ENCODE results near the gene ADGRD2. TPM values are rescaled to one million over a fixed set of nuclear protein-coding genes. Genes with fewer than 3 reads are reported as not detected.

Gene ADGRD2
- total and polyA plus RNA-seq, 2 of the 13 experiments (the other 11 are each of a cell fraction or from before 2014, with no cell fraction given) = not detected

- TF ChIP-seq USF2 (IDR thresholded peaks at IDR 0.05; ENCODE audit: low read depth, low read length) = no peak
- TF ChIP-seq USF2 (CRISPR knock-in tag; IDR thresholded peaks at IDR 0.05; ENCODE audit: borderline replicate concordance) = no peak
- TF ChIP-seq SIN3B (IDR thresholded peaks at IDR 0.05; ENCODE audit: low read length) = peak; percentile 94
- TF ChIP-seq SMC3 (IDR thresholded peaks at IDR 0.05; ENCODE audit: low read length) = no peak
- no peak for TF ChIP-seq ZNF382 (CRISPR knock-in tag; IDR thresholded peaks at IDR 0.05; ENCODE audit: borderline replicate concordance)
- TF ChIP-seq ZNF543 (CRISPR knock-in tag; IDR thresholded peaks at IDR 0.05) = no peak
- TF ChIP-seq ZNF292 (CRISPR knock-in tag; IDR thresholded peaks at IDR 0.05; ENCODE audit: borderline replicate concordance, low read depth) = no peak
- no peak for TF ChIP-seq MTA3 (CRISPR knock-in tag; IDR thresholded peaks at IDR 0.05)
- no peak for TF ChIP-seq ZNF10 (CRISPR knock-in tag; IDR thresholded peaks at IDR 0.05; ENCODE audit: borderline replicate concordance, low read depth)
- TF ChIP-seq TFAP4 (IDR thresholded peaks at IDR 0.05; ENCODE audit: borderline replicate concordance, low read depth) = no peak; the same call in 1 of the 2 replicates
- no peak for TF ChIP-seq ATF4 (CRISPR knock-in tag; IDR thresholded peaks at IDR 0.05)
- TF ChIP-seq CCAR2 (optimal IDR thresholded peaks at IDR 0.05; ENCODE audit: low read depth, low read length) = no peak
- TF ChIP-seq ZIK1 (CRISPR knock-in tag; IDR thresholded peaks at IDR 0.05; ENCODE audit: borderline replicate concordance, low read depth) = no peak
- TF ChIP-seq ZNF274 (CRISPR knock-in tag; IDR thresholded peaks at IDR 0.05) = peak; percentile 28; the same call in 1 of the 2 replicates
- 0 out of 2 replicates have a peak, but pooled peaks have one; percentile 31 for TF ChIP-seq KDM3A (CRISPR knock-in tag; IDR thresholded peaks at IDR 0.05; ENCODE audit: low read depth)
- TF ChIP-seq GATAD2A (CRISPR knock-in tag; IDR thresholded peaks at IDR 0.05) = peak; percentile 68
- TF ChIP-seq RORA (CRISPR knock-in tag; IDR thresholded peaks at IDR 0.05) = no peak
- TF ChIP-seq LCORL (IDR thresholded peaks at IDR 0.05) = no peak
- TF ChIP-seq LCORL (CRISPR knock-in tag; IDR thresholded peaks at IDR 0.05) = no peak; the same call in 1 of the 2 replicates
- peak; percentile 65; the same call in 1 of the 2 replicates for TF ChIP-seq KAT7 (CRISPR knock-in tag; IDR thresholded peaks at IDR 0.05; ENCODE audit: borderline replicate concordance)
- TF ChIP-seq ZNF800 (CRISPR knock-in tag; IDR thresholded peaks at IDR 0.05) = peak; percentile 71; the same call in 1 of the 2 replicates
- TF ChIP-seq CSRNP1 (CRISPR knock-in tag; IDR thresholded peaks at IDR 0.05) = no peak
- TF ChIP-seq SMYD3 (CRISPR knock-in tag; IDR thresholded peaks at IDR 0.05) = no peak
These were observed 35.0 kb upstream of the ADGRD2 start, which contains the start of gene PSMB7 (continued) for GRCh38 chr9:124415102-124415851.

Measured in HepG2 (cell line).